Activated effector memory CD4-positive, alpha-beta T cell treated with anti-CD3 and anti-CD28 coated beads, Interleukin-2, amount 50 U/mL, for 16 hours (primary cell): Measurements from ENCODE around the gene POLR2M.

Experiments
- DNase-seq: peaks from one replicate; pipeline ENCODE4 v3.0.0-alpha.2; 2020

The POLR2M gene

GRCh38 chr15:57743424-57743823 is 36.9 kb downstream of the POLR2M start:
- no peak for DNase-seq

GRCh38 chr15:57746786-57747185 is 40.3 kb downstream of the POLR2M start:
- DNase-seq, result no peak

- DNase-seq, result no peak
These were observed 40.8 kb downstream of the POLR2M start for GRCh38 chr15:57747206-57747896.

- DNase-seq, result no peak
These were observed 44.8 kb downstream of the POLR2M start for GRCh38 chr15:57751177-57751800.

GRCh38 chr15:57752436-57752835 is 45.9 kb downstream of the POLR2M start:
- no peak for DNase-seq

GRCh38 chr15:57752840-57753239 is 46.3 kb downstream of the POLR2M start:
- DNase-seq, result no peak

- DNase-seq, result no peak
These were observed 50.0 kb downstream of the POLR2M start for GRCh38 chr15:57756466-57756865.

- DNase-seq, result no peak
These were observed 52.0 kb downstream of the POLR2M start for GRCh38 chr15:57758560-57758959.

- no peak for DNase-seq
These were observed 55.0 kb downstream of the POLR2M start for GRCh38 chr15:57761562-57761961.

GRCh38 chr15:57762302-57762701 is 55.8 kb downstream of the POLR2M start:
- no peak for DNase-seq

GRCh38 chr15:57763176-57763964 is 56.9 kb downstream of the POLR2M start:
- no peak for DNase-seq
